DMS79 treated with DMSO at 0.1 percent for 48 hours (cell line): ENCODE results near the gene ICAM2.

Source experiments
- DNase-seq: peaks from one replicate; lab custom pipeline; 2025; lab: John Stamatoyannopoulos, UW

Gene ICAM2

GRCh38 chr17:63974594-63975192, 45.7 kb downstream of the ICAM2 start:
- DNase-seq: no peak

- DNase-seq: no peak
Observed at GRCh38 chr17:63973930-63974593, 46.4 kb downstream of the ICAM2 start.

- no peak for DNase-seq
Observed at GRCh38 chr17:63973247-63973646, 47.2 kb downstream of the ICAM2 start.

- no peak for DNase-seq
Observed at GRCh38 chr17:63972796-63973195, 47.6 kb downstream of the ICAM2 start, which contains the start of gene SCN4A. TSS of gene SCN4A (minus strand) at chr17:63972918. CDS start at chr17:63972841, 77 bp downstream.

- DNase-seq: no peak
Observed at GRCh38 chr17:63969278-63969677, 51.2 kb downstream of the ICAM2 start.

DNA sequence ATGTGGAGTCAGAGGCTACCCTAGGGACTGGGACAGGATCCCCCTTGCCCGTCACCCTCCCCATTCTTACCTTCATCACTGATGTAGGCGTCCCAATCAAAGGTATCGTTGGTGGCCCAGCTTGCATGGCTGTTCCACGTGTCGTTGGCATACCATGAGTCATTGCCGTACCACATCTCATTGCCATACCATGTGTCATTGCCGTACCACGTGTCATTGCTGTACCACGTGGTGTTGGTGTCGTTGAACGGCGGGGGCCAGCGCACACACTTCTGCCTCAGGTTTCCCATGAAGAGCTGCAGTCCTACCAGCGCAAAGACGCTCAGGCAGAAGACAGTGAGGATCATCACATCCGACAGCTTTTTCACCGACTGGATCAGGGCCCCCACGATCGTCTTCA, 52.5 kb downstream of the ICAM2 start:
- DNase-seq: no peak

- no peak for DNase-seq
Observed at GRCh38 chr17:63966646-63967264, 53.7 kb downstream of the ICAM2 start.

DNA sequence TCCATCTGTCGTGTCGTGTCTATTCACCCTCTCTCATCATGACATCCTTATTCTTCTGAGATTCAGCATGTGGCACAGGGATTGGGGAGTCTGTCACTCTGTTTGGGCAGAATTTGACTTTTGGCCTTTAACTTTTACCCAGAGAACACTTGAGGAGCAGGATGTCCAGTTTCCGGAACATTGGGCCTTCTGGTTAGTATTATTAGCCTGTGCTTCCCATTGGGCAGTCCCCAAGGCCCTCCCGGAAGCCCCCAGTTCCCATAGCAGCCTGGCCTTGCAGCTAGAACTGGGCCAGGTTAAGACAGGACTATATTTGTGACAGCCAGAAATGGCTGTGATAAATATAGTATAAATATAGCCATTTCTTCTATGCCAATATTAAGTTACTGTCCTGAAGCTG, 57.3 kb downstream of the ICAM2 start:
- no peak for DNase-seq

DNA sequence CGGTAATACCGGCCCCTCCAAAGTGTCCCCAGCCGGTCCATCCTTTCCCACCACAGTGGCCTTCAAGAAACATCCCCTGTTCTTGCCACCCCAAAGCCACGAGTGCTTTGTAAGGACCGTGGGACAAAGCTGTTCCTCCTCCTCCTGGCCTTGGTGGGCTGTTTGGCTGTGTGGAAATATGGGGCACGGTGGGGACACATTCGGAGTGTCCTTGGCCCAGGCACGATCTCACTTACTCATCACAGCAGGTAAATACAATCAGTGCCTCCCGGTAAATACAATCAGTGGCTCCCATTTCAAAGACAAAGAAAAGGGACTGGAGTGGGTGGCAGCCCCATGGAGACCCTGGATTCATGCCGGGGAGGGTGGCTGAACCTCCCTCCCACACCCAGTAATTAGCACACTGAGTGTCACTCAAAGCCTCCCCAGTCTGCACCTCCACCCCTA, 58.1 kb downstream of the ICAM2 start:
- no peak for DNase-seq

GRCh38 chr17:63961355-63962212, 58.8 kb downstream of the ICAM2 start:
- DNase-seq: no peak

DNA sequence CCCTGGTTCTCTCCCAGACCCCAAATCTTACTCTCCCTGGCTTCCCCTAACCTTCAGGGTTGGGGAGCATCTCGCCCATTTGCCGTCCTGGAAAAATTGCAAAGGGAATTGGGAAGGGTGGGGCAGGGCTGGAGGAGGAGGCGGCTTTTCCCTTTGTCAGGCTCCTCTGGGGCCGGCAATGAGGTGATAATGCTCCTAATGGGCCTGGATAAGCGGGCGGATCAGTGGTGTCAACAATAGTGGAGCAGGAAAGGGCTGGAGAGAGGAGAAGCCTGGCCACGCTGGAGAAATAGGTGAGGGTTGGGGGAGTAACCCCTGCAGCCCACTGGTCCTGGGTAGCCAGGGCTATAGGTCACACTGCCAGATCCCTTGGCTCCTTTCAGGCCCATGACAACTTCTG, 60.0 kb downstream of the ICAM2 start:
- no peak for DNase-seq

GRCh38 chr17:63960006-63960405, 60.4 kb downstream of the ICAM2 start:
- no peak for DNase-seq

DNA sequence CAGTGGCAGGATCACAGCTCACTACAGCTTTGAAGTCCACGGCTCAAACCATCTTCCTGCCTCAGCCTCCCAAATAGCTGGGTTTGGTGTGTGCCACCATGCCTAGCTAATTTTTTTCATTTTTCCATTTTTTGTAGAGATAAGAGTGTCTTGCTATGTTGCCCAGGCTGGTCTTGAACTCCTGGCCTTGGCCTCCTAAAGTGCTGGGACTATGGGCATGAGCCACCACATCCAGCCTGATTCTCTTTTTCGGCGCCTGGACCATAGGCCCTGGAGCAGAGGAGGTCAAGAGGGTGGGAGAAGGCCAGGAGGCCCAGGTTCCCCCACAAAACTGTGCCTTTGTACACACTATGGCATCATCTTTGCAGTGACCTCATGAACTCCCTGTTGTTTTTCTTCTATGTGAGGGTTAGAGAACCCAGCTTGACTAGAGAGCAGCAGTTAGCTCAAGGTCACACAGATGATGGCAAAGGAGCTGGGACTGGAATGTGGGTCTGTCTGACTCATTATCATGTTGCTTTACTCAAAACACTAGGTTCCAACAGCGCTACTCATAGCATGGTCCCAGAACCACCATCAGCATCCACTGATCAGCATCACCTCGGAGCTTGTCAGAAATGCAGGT, 64.0 kb downstream of the ICAM2 start:
- DNase-seq: no peak

DNA sequence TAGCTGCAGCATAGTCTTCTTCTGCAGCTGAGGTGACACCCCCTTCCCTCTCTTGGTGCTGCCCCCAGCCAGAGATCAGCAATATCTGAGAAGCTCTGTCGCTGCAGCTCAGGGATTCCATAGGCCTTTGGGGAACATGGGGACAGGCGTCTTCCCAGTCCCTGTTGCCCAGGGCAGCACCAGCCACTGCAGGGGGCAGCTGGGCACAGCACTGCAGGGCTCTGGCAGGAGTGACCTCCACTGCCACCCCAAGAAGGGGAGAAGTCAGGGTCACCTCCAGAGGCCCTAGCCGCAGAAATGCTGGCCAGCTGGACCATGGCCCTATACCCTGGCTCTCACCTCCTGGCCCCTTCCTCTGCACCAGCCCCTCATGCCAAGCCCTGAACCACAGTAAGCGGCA, 64.6 kb downstream of the ICAM2 start:
- no peak for DNase-seq

DNA sequence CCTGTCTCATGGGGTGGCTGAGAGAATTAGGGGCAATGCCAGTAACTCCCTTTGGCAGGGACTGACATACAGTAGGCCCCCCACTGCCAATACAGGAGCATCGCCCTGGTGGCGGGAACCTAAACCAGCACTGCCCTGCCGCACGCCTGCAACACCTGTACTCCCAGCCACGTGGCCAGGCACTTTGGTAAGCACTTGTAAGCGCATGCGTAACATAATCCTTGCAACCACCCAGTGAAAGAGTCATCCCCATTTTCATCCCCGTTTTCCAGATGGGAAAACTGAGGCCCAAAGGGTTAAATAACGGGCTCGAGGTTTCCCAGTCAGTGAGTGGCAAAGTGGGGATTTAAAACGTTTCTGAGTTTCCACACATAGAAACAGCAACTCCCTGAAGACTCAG, 65.2 kb downstream of the ICAM2 start:
- no peak for DNase-seq

DNA sequence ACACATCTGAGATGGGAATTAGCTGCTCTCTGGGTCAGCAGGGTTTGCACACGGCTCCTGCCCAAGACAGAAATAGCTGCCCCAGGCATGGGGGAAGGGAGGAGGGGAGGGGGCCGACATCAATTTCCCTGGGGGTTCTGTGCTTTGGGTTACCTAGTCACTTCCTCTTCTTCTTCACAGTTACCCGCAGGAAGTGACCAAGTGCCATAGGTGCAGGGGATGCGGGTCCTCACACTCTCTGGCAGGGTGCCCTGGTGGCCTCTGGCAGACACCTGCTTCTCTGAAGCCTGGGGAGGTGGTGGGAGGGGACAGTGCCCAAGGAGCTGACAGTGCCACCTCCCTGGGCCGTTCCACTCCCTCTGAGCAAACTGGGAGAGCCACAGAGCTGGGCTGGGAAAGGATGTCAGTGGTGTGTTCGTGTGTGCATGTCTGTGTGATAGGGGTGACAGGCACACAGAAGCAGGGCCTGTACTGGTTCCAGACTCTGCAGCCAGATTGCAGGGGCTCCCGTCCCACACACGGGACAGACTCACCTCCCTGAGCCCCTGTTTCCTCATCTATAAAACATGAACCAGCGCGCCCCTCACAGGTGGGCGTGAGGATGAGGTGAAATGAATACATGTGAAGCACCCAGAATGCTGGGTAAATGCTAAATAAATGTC, 65.9 kb downstream of the ICAM2 start:
- DNase-seq: no peak
